Right lobe of liver (tissue), 4 donors: ENCODE data around the gene TRAPPC4.

Experiments used
- CTCF ChIP-seq, 4 donors: fragments of 200-600 bp in 3 of 4; fragments of 450-650 bp in 1 of 4; IDR thresholded peaks; one replicate each; pipeline versions ENCODE4 v1.5.1 to v1.8.0; 2016 to 2022; ENCODE audit warnings: antibody characterized with exemption in 4 of 4, mild to moderate bottlenecking in 2 of 4
- POLR2A ChIP-seq: fragments of 450-650 bp; IDR thresholded peaks from one replicate; pipeline ENCODE4 v1.6.1; 2017; ENCODE audit warnings: antibody characterized with exemption, mild to moderate bottlenecking
- donor health status: DM: no; HTN: no; CAD: no.
- donor health status: DM: no; HTN: no; CAD: no.
- donor health status: DM: no; HTN: yes; CAD: no.

DNA sequence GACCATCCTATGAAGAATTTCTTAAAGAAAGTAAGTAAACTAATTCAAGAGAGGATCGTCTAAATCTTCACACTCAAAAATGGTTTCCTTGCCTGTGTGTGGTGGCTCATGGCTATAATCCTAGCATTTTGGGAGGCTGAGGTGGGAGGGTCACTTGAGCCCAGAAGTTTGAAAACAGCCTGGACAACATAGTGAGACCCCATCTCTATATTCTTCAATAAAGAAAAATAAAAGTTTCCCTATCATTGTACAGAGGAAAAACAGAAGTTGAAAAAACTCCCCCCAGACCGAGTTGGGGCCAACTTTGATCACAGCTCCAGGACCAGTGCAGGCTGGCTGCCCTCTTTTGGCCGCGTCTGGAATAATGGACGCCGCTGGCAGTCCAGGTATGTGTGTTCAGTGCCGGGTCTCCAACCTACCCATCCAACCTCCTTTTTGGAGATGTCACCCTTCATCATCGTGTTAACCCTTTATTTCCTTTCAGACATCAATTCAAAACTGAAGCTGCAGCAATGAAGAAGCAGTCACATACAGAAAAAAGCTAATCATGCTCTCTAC is 3.4 kb upstream of the TRAPPC4 start:
- peak in 3 of 4 donors; percentile 27 to 30 (median 27) for TF ChIP-seq CTCF (IDR thresholded peaks at IDR 0.05)
- TF ChIP-seq POLR2A, result no peak
